AG10803 (cell line): ENCODE data around the gene FGF22.

ENCODE experiments used
- DNase-seq: peaks from one replicate; pipeline ENCODE4 v3.0.0; 2010; ENCODE audit warnings: low read depth
- H3K4me3 ChIP-seq: 2 replicates; pipeline ENCODE4 v1.5.1; 2011; ENCODE audit warnings: mild to moderate bottlenecking, low read length, control low read depth
- TF ChIP-seq, protein P1 (sequence below): conservative IDR thresholded peaks from 2 replicates; pipeline ENCODE4 v1.5.1; 2011; ENCODE audit warnings: mild to moderate bottlenecking, low read length, control low read depth, inconsistent platforms

The FGF22 gene

DNA sequence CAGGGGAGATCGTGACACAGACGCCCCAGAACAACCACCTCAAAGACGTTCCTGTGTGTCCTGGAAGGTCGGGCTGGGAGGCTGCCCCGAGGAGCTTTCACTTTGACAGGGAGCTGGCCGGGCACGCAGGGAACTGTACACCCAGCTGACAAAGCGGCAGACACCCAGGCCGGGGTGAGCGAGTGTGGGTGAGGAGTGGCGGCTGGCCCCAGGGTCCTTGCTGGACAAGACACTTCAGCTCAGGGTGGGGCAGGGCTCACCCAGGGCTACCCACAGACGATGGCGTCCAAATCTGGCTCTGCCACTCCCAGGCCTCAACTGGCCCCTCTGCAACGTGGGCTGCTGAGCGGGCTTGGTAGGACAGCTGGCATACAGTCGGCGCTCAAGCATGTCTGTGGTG is 2.0 kb downstream of the FGF22 start:
- TF ChIP-seq, protein P1, sequence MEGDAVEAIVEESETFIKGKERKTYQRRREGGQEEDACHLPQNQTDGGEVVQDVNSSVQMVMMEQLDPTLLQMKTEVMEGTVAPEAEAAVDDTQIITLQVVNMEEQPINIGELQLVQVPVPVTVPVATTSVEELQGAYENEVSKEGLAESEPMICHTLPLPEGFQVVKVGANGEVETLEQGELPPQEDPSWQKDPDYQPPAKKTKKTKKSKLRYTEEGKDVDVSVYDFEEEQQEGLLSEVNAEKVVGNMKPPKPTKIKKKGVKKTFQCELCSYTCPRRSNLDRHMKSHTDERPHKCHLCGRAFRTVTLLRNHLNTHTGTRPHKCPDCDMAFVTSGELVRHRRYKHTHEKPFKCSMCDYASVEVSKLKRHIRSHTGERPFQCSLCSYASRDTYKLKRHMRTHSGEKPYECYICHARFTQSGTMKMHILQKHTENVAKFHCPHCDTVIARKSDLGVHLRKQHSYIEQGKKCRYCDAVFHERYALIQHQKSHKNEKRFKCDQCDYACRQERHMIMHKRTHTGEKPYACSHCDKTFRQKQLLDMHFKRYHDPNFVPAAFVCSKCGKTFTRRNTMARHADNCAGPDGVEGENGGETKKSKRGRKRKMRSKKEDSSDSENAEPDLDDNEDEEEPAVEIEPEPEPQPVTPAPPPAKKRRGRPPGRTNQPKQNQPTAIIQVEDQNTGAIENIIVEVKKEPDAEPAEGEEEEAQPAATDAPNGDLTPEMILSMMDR: no peak
- no peak for DNase-seq
- H3K4me3 ChIP-seq: no peak overlapping the region

DNA sequence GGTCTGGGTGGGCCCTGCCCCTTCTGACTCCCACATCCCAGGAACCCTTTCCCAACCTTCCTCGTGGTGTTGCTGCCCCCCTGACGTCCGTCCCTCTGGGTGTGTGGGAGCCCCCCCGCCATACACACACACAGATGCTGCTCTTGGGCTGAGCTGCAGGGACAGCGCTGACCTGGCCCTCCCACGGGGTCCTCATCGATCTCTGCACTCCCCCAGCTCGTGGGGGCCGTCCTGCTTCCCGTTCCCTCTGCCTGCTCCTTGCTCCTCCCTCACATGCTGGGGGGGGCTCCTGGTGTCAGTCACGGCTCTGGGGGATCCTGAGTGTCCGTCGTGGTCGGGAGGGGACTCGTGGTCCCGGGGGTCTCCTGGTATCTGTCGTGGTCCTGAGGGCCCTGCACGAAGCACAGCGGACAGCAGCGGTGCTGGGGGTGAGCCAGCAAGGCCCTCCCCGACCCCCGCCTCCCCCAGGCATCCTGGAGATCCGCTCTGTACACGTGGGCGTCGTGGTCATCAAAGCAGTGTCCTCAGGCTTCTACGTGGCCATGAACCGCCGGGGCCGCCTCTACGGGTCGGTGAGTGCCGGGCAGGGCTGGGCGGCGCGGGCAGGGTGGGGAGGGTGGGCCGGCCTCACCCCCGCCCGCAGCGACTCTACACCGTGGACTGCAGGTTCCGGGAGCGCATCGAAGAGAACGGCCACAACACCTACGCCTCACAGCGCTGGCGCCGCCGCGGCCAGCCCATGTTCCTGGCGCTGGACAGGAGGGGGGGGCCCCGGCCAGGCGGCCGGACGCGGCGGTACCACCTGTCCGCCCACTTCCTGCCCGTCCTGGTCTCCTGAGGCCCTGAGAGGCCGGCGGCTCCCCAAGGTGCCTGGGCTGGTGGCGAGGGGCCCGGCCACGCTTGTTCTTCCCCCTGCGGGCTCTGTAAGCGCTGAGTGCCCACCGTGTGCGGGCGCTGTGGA is 3.4 kb downstream of the FGF22 start:
- no peak for DNase-seq
- TF ChIP-seq, protein P1: no peak
- H3K4me3 ChIP-seq: no peak overlapping the region

GRCh38 chr19:643736-644135 is 4.1 kb downstream of the FGF22 start:
- TF ChIP-seq, protein P1: no peak
- no peak overlapping the region for H3K4me3 ChIP-seq
- DNase-seq: no peak

DNA sequence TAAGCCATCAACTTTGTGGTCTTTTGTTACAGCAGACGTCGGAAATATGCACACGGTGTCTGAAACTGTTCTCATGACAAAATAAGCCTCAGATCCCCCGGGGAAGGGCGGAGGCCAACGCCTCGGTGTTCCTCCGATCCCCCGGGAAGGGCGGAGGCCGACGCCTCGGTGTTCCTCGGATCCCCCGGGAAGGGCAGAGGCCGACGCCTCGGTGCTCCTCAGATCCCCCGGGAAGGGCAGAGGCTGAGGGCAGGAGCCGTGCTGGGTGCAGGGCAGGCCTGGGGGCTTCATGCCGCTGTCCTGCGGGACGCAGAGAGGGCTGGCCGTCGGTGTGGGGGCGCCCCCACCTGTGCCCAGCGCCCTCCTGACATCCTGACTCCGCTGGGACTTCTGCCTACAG is 4.7 kb downstream of the FGF22 start:
- no peak for DNase-seq
- H3K4me3 ChIP-seq: no peak overlapping the region
- TF ChIP-seq, protein P1: no peak

- TF ChIP-seq, protein P1: no peak
- H3K4me3 ChIP-seq: no peak overlapping the region
- DNase-seq: no peak
Measured at GRCh38 chr19:644789-645188, 5.1 kb downstream of the FGF22 start.

DNA sequence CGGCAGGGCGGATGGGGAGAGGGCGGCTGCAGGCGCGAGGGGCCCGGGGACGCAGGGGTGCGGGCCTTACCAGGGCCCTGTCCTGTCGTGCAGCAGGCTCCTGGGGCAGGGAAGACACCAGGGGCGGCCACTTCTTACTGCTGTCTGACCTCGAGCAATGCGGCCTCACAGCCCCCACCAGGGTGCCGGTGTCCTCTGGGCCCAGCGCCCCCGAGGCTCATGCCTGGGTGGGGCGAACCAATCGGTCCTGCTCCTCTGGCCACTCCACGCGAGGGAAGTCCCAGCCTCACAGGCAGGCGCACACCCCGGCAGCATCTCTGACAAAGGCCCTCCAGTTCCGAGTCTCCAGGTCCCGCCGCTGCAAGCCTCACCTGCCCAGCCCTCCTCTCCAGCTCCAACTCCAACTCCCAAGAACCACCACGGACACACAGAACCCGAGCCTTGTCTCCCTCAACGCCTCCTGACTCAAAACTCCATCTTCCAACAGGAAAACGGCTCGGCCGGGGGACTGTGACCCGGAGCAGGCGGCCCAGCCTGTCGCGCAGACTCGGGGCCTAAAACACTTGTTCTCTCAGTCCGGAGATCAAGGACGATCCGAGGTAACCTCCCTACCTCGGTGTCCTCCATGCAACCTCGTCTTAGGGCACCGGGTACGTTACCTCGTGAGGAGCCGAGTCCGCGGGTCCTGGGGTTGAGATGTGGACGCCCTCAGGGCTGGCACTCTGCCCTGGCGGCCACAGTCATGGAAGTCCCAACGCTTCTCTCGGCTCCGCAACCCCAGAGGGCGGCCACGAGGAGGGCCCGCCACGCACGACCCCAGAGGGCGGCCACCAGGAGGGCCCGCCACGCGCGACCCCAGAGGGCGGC is 6.5 kb downstream of the FGF22 start:
- DNase-seq: no peak
- no peak overlapping the region for H3K4me3 ChIP-seq
- TF ChIP-seq, protein P1: no peak
